ENCODE measurements around the gene OR2S2.

- TF ChIP-seq CTCF (IDR thresholded peaks at IDR 0.05) = no peak
- no peak for TF ChIP-seq POLR2AphosphoS5 (IDR thresholded peaks at IDR 0.05)
- TF ChIP-seq POLR2A (IDR thresholded peaks at IDR 0.05) = no peak
- no peak for TF ChIP-seq EP300 (IDR thresholded peaks at IDR 0.05)
These were observed 47.9 kb upstream of the OR2S2 start for GRCh38 chr9:36005891-36006290.

All from stomach (tissue), 4 donors.